ENCODE measurements around the gene ERICH6B. TPM values are rescaled to one million over a fixed set of nuclear protein-coding genes. Genes with fewer than 3 reads are reported as not detected.
"Not testable (repeated sequence)": the region's sequence is repeated elsewhere in the genome, so short reads cannot be mapped to it uniquely, and the experiment has no call there.

Gene ERICH6B
- total RNA-seq (2016; rRNA removed; fragmentation: Illumina TruSeq; extraction: Trizol) (not detected in 2 replicates), polyA plus RNA-seq (2011; rRNA removed) (not detected in 2 replicates), polyA minus RNA-seq (2011; rRNA and poly(A)+ RNA removed; ENCODE audit: low replicate concordance) (not detected in 2 replicates), Bru-seq, nascent RNA (not detected), BruChase-seq, experiment 1, labeled RNA remaining after a 6-hour chase (not detected), BruChase-seq, experiment 2, labeled RNA remaining after a 2-hour chase (not detected)
- not detected in 2 replicates for total RNA-seq (2016; cell fraction: cytosol; rRNA removed; fragmentation: Illumina TruSeq; extraction: Trizol; ENCODE audit: low read depth)
- total RNA-seq (2016; cell fraction: insoluble cytoplasmic fraction; rRNA removed; fragmentation: Illumina TruSeq; extraction: Trizol): not detected in 2 replicates
- not detected in 2 replicates for total RNA-seq (2016; cell fraction: membrane; rRNA removed; fragmentation: Illumina TruSeq; extraction: Trizol)
- total RNA-seq (2016; cell fraction: nucleus; rRNA removed; fragmentation: Illumina TruSeq; extraction: Trizol): not detected in 2 replicates
- not detected in 2 replicates for polyA plus RNA-seq (2011; cell fraction: cytosol; rRNA removed)
- polyA plus RNA-seq (2011; cell fraction: nucleus; rRNA removed): not detected in 2 replicates
- 0.42 and 0.85 TPM in 2 replicates for polyA plus RNA-seq (2012)
- not detected in 2 replicates for polyA plus RNA-seq (2016; cell fraction: cytosol; fragmentation: Illumina TruSeq; extraction: Trizol; ENCODE audit: low read depth)
- not detected in 2 replicates for polyA plus RNA-seq (2016; cell fraction: insoluble cytoplasmic fraction; fragmentation: Illumina TruSeq; extraction: Trizol; ENCODE audit: low read depth)
- polyA plus RNA-seq (2016; cell fraction: membrane; fragmentation: Illumina TruSeq; extraction: Trizol; ENCODE audit: low read depth): not detected in 2 replicates
- polyA plus RNA-seq (2016; cell fraction: nucleus; fragmentation: Illumina TruSeq; extraction: Trizol; ENCODE audit: insufficient read depth, low read depth): not detected in 2 replicates
- not detected in 2 replicates for polyA minus RNA-seq (2011; cell fraction: cytosol; rRNA and poly(A)+ RNA removed)
- polyA minus RNA-seq (2011; cell fraction: nucleus; rRNA and poly(A)+ RNA removed): not detected in 2 replicates
- long read RNA-seq, experiment 1: 0 reads
- long read RNA-seq, experiment 2: 0 reads

DNA sequence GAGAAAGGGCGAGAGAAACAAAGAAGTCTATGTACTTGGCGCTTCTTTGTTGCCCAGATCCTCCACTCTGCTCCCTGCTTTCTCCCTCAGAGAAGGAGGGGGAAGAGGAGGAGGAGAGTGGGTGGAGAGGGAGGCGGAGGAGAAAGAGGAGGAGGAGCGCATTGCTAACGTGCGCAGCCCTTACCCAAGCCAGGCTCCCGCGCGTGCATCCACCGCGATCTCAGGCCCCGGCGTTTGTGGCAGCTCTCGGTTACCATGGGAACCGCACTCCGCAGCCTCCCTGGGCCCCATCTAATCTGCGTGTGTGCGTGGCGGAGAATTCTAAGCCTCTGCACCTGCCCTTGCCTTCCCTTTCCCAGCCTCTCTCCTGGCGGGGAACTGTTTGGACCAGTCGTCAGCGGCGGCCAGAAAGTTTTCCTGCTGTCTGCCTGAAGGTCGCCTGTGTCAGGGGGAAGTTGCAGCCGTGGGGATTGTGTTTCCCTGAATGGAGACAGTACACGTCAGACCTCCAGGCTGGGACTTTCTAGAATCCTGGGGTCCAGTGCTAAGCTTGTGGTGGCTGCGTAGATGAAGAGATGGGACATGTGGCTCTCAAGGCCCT, at the start of gene ERICH6B:
Gene ERICH6B, minus strand, starts transcription at position 239 of the 601 bp plus-strand sequence. CDS start 18,734 bp downstream, outside the sequence.
- no peak for DNase-seq (ENCODE audit: low spot score)
- ChIA-PET CTCF (ENCODE audit: low intra/inter-chr PET ratio, low total read pairs) (no interaction called here), POLR2A (no interaction called here)
- 38% methylated on average over 25 of the region's 27 CpGs for WGBS (ENCODE audit: low lambda C conversion rate)
- H3K9me3 ChIP-seq (ENCODE audit: low read length): no peaks in the 10 kb centered on the region
- no TSS peak for BruUV-seq (replicated peaks)
- H3K27me3 ChIP-seq (ENCODE audit: control insufficient read depth in 1 of 2, insufficient read depth in 2 of 2, low read length in 2 of 2): peaks cover 4 to 22% of the 10 kb centered on the region in 2 experiments; a peak in 4 of 5 replicates
- no peak within 1 kb of the TSS for H3K4me2 ChIP-seq (ENCODE audit: low read depth, low read length)
- H3K36me3 ChIP-seq (replicated peaks in 1 of 2; ENCODE audit: control insufficient read depth in 1 of 2, insufficient read depth in 2 of 2, low read length in 2 of 2): no peaks in the 10 kb centered on the region
- TF ChIP-seq SETDB1 (CRISPR knock-in tag; IDR thresholded peaks at IDR 0.05; ENCODE audit: borderline replicate concordance): no peak
- TF ChIP-seq RFX1 (IDR thresholded peaks at IDR 0.05): 0 out of 2 replicates have a peak, but pooled peaks have one; percentile 17
- intact Hi-C loops (cut with micrococcal nuclease; ENCODE audit: unreplicated experiment) (no loop called here), in situ Hi-C loops (cut with HindIII; ENCODE audit: extremely low pct_ligation_motif_present, low pct_unique_long_range_greater_than_20kb) (no loop called here)
- no peak within 1 kb of the TSS for H2AFZ ChIP-seq (ENCODE audit: low read length)
- H3K4me3 ChIP-seq (replicated peaks in 1 of 3; ENCODE audit: insufficient read depth in 1 of 3, low read depth in 2 of 3, low read length in 3 of 3): no peak within 1 kb of the TSS
- H3K9ac ChIP-seq (ENCODE audit: insufficient read depth, low read depth, low read length): no peak within 1 kb of the TSS
- no peaks in the 10 kb centered on the region for H4K20me1 ChIP-seq (ENCODE audit: insufficient read depth, low read length)
- no peaks in the 10 kb centered on the region for H3K79me2 ChIP-seq (ENCODE audit: insufficient read depth, low read length)
- FAIRE-seq: no peak
- peak; percentile 22; the same call in 2 of the 3 replicates for ATAC-seq
- no peak within 1 kb of the TSS for H3K27ac ChIP-seq (ENCODE audit: extremely low read length, insufficient read depth, low read length)
- no peaks in the 10 kb centered on the region for H3K4me1 ChIP-seq (ENCODE audit: insufficient read depth, low read length)

DNA sequence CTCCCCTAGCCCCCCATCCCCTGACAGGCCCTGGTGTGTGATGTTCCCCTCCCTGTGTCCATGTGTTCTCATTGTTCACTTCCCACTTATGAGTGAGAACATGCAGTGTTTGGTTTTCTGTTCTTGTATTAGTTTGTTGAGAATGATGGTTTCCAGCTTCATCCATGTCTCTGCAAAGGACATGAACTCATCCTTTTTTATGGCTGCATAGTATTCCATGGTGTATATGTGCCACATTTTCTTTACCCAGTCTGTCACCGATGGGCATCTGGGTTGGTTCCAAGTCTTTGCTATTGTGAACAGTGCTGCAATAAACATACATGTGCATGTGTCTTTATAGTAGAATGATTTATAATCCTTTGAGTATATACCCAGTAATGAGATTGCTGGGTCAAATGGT, 47.4 kb upstream of the ERICH6B start:
- H2AFZ ChIP-seq (ENCODE audit: low read length); H3K4me1 ChIP-seq (ENCODE audit: insufficient read depth, low read length); H4K20me1 ChIP-seq (ENCODE audit: insufficient read depth, low read length); H3K36me3 ChIP-seq (replicated peaks in 1 of 2; ENCODE audit: control insufficient read depth in 1 of 2, insufficient read depth in 2 of 2, low read length in 2 of 2); CTCF ChIA-PET (ENCODE audit: low intra/inter-chr PET ratio, low total read pairs); H3K4me3 ChIP-seq (replicated peaks in 1 of 3; ENCODE audit: insufficient read depth in 1 of 3, low read depth in 2 of 3, low read length in 3 of 3); intact Hi-C loops (cut with micrococcal nuclease; ENCODE audit: unreplicated experiment); POLR2A ChIA-PET; BruUV-seq (replicated peaks); ATAC-seq; H3K9me3 ChIP-seq (ENCODE audit: low read length); FAIRE-seq; H3K79me2 ChIP-seq (ENCODE audit: insufficient read depth, low read length); H3K4me2 ChIP-seq (ENCODE audit: low read depth, low read length); H3K27ac ChIP-seq (ENCODE audit: extremely low read length, insufficient read depth, low read length); in situ Hi-C loops (cut with HindIII; ENCODE audit: extremely low pct_ligation_motif_present, low pct_unique_long_range_greater_than_20kb); H3K9ac ChIP-seq (ENCODE audit: insufficient read depth, low read depth, low read length); DNase-seq (ENCODE audit: low spot score); H3K27me3 ChIP-seq (ENCODE audit: control insufficient read depth in 1 of 2, insufficient read depth in 2 of 2, low read length in 2 of 2): not testable (repeated sequence)
- WGBS (ENCODE audit: low lambda C conversion rate): 0% methylated on average over 1 of the region's 1 CpG
